NB4 (cell line): ENCODE data around the gene ST8SIA3.

Experiments
- POLR2A ChIP-seq: IDR thresholded peaks from 2 replicates; pipeline ENCODE4 v1.6.1; 2011; ENCODE audit warnings: mild to moderate bottlenecking; ENCODE audit not compliant: insufficient read length; ENCODE audit errors: extremely low read depth
- TF ChIP-seq, protein P1 (sequence below): IDR thresholded peaks from one replicate; pipeline ENCODE4 v1.5.1; 2012; ENCODE audit warnings: low read depth, low read length
- TF ChIP-seq, protein P2 (sequence below): IDR thresholded peaks from 2 replicates; pipeline ENCODE4 v1.6.1; 2011; ENCODE audit warnings: low read depth, low read length

DNA sequence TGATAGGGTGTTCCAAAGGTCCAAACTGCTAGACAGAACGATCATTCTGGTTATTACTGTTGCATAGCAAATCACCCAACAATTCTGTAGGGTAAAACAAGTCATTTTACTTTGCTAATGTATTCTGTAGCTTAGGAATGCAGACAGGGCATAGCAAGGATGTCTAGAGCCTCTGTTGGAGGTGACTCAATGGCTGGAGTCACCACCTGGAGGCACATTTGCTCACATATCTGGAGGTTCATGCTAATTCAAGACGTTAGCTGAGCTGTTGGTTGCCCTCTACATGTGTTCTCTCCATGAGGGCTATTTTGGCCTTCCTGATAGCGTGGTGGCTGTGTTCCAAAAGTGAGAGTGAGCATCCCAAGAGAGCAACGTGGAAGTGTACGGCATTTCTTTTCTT is 22.5 kb upstream of the ST8SIA3 start:
- no peak for TF ChIP-seq POLR2A
- TF ChIP-seq, protein P1, sequence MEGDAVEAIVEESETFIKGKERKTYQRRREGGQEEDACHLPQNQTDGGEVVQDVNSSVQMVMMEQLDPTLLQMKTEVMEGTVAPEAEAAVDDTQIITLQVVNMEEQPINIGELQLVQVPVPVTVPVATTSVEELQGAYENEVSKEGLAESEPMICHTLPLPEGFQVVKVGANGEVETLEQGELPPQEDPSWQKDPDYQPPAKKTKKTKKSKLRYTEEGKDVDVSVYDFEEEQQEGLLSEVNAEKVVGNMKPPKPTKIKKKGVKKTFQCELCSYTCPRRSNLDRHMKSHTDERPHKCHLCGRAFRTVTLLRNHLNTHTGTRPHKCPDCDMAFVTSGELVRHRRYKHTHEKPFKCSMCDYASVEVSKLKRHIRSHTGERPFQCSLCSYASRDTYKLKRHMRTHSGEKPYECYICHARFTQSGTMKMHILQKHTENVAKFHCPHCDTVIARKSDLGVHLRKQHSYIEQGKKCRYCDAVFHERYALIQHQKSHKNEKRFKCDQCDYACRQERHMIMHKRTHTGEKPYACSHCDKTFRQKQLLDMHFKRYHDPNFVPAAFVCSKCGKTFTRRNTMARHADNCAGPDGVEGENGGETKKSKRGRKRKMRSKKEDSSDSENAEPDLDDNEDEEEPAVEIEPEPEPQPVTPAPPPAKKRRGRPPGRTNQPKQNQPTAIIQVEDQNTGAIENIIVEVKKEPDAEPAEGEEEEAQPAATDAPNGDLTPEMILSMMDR, result no peak
- TF ChIP-seq, protein P2, sequence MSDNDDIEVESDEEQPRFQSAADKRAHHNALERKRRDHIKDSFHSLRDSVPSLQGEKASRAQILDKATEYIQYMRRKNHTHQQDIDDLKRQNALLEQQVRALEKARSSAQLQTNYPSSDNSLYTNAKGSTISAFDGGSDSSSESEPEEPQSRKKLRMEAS, result no peak
